IMR-90 (cell line): ENCODE measurements around the gene PIK3C2A.

Experiments
- MAFK ChIP-seq: IDR thresholded peaks from 2 replicates; pipeline ENCODE4 v1.6.1; 2012; ENCODE audit warnings: low read depth, low read length, improper control_type of control experiment
- MXI1 ChIP-seq: IDR thresholded peaks from 2 replicates; pipeline ENCODE4 v1.6.1; 2012; ENCODE audit warnings: low read depth, mild to moderate bottlenecking, low read length, moderate library complexity, borderline replicate concordance
- POLR2A ChIP-seq: IDR thresholded peaks from 2 replicates; pipeline ENCODE4 v1.6.1; 2012; ENCODE audit warnings: mild to moderate bottlenecking, low read depth, low read length

GRCh38 chr11:17163291-17163690 is 44.5 kb downstream of the PIK3C2A start:
- no peak for TF ChIP-seq MAFK
- TF ChIP-seq POLR2A: no peak
- TF ChIP-seq MXI1: no peak
